Measurements from ENCODE around the gene ICAM1. TPM values are rescaled to one million over a fixed set of nuclear protein-coding genes. Genes with fewer than 3 reads are reported as not detected.

Gene ICAM1
- total RNA-seq, 1 donor from 2014 or later, result 3.3 TPM

GRCh38 chr19:10332965-10333757, 62.2 kb downstream of the ICAM1 start, which contains the start of gene RAVER1:
RAVER1 (minus strand) TSS chr19:10333529; CDS start chr19:10333507, 22 bp downstream.
- peak; percentile 98 for DNase-seq (ENCODE audit: extremely low spot score, unreplicated experiment)
- Mint-ChIP-seq H3K27me3 (no peaks in the 10 kb centered on the region), H3K9me3 (no peaks in the 10 kb centered on the region), H3K36me3 (peaks cover 4% of the 10 kb centered on the region), H3K27ac (peak within 1 kb of the TSS; percentile 88), H3K4me3 (peak within 1 kb of the TSS; percentile 97), H3K4me1 (ENCODE audit: unreplicated experiment) (peaks cover 13% of the 10 kb centered on the region)
- TF ChIP-seq CTCF (conservative IDR thresholded peaks at IDR 0.05), result peak; percentile 6

GRCh38 chr19:10333758-10334587, 63.1 kb downstream of the ICAM1 start:
- Mint-ChIP-seq H3K9me3 (no peaks in the 10 kb centered on the region), H3K27ac (peak overlapping the region; percentile 88), H3K4me3 (peak overlapping the region; percentile 97), H3K4me1 (ENCODE audit: unreplicated experiment) (peaks cover 13% of the 10 kb centered on the region), H3K27me3 (peaks cover 3% of the 10 kb centered on the region), H3K36me3 (peaks cover 4% of the 10 kb centered on the region)
- no peak for TF ChIP-seq CTCF (conservative IDR thresholded peaks at IDR 0.05)
- no peak for DNase-seq (ENCODE audit: extremely low spot score, unreplicated experiment)

GRCh38 chr19:10334588-10335351, 63.9 kb downstream of the ICAM1 start:
- Mint-ChIP-seq H3K27me3 (peaks cover 4% of the 10 kb centered on the region), H3K36me3 (peaks cover 1% of the 10 kb centered on the region), H3K9me3 (no peaks in the 10 kb centered on the region), H3K4me1 (ENCODE audit: unreplicated experiment) (peaks cover 13% of the 10 kb centered on the region), H3K4me3 (peak overlapping the region; percentile 97), H3K27ac (peak overlapping the region; percentile 88)
- no peak for TF ChIP-seq CTCF (conservative IDR thresholded peaks at IDR 0.05)
- peak; percentile 92 for DNase-seq (ENCODE audit: extremely low spot score, unreplicated experiment)

GRCh38 chr19:10335352-10335985, 64.5 kb downstream of the ICAM1 start:
- DNase-seq (ENCODE audit: extremely low spot score, unreplicated experiment), result no peak
- Mint-ChIP-seq H3K27me3 (peaks cover 4% of the 10 kb centered on the region), H3K4me1 (ENCODE audit: unreplicated experiment) (peaks cover 13% of the 10 kb centered on the region), H3K9me3 (no peaks in the 10 kb centered on the region), H3K4me3 (no peak overlapping the region), H3K27ac (no peak overlapping the region), H3K36me3 (no peaks in the 10 kb centered on the region)
- TF ChIP-seq CTCF (conservative IDR thresholded peaks at IDR 0.05), result no peak

Small RNAs within 50 kb of the gene (microRNA-seq; reads per million reads assigned to microRNA genes)
- gene MIR4322, result not detected

Other genes starting within 250 kb of the ICAM1 start
- 16.8 and 18.9 TPM in 2 replicates for gene SHFL, start 184.8 kb upstream of the ICAM1 start, total RNA-seq (ENCODE audit: low replicate concordance)
- gene ANGPTL6, start 168.4 kb upstream of the ICAM1 start, total RNA-seq (ENCODE audit: low replicate concordance), result 0.27 TPM in 1 of 2 replicates, not detected in the other
- gene PPAN, start 164.8 kb upstream of the ICAM1 start, total RNA-seq (ENCODE audit: low replicate concordance), result 59.2 and 62.4 TPM in 2 replicates
- 22.7 and 26.0 TPM in 2 replicates for gene P2RY11, start 159.4 kb upstream of the ICAM1 start, total RNA-seq (ENCODE audit: low replicate concordance)
- 179 and 215 TPM in 2 replicates for gene EIF3G, start 151.2 kb upstream of the ICAM1 start, total RNA-seq (ENCODE audit: low replicate concordance)
- gene DNMT1, start 76.2 kb upstream of the ICAM1 start, total RNA-seq (ENCODE audit: low replicate concordance), result 85.0 and 167 TPM in 2 replicates
- 8.0 and 23.3 TPM in 2 replicates for gene S1PR2, start 39.8 kb upstream of the ICAM1 start, total RNA-seq (ENCODE audit: low replicate concordance)
- gene MRPL4, start 18.9 kb upstream of the ICAM1 start, total RNA-seq (ENCODE audit: low replicate concordance), result 67.3 and 68.0 TPM in 2 replicates
- 2.8 and 5.3 TPM in 2 replicates for gene ICAM4, start 15.8 kb downstream of the ICAM1 start, total RNA-seq (ENCODE audit: low replicate concordance)
- 2.3 and 3.8 TPM in 2 replicates for gene ICAM5, start 18.8 kb downstream of the ICAM1 start, total RNA-seq (ENCODE audit: low replicate concordance)
- gene ZGLP1, start 38.7 kb downstream of the ICAM1 start, total RNA-seq (ENCODE audit: low replicate concordance), result 5.5 and 17.0 TPM in 2 replicates
- 18.8 and 23.3 TPM in 2 replicates for gene FDX2, start 44.9 kb downstream of the ICAM1 start, total RNA-seq (ENCODE audit: low replicate concordance)
- gene RAVER1, start 62.4 kb downstream of the ICAM1 start, total RNA-seq (ENCODE audit: low replicate concordance), result 42.5 and 48.4 TPM in 2 replicates
- gene ICAM3, start 68.5 kb downstream of the ICAM1 start, total RNA-seq (ENCODE audit: low replicate concordance), result 5.8 and 8.2 TPM in 2 replicates
- gene TYK2, start 109.5 kb downstream of the ICAM1 start, total RNA-seq (ENCODE audit: low replicate concordance), result 96.6 and 131 TPM in 2 replicates
- 125 and 126 TPM in 2 replicates for gene CDC37, start 132.4 kb downstream of the ICAM1 start, total RNA-seq (ENCODE audit: low replicate concordance)
- 0.90 and 1.6 TPM in 2 replicates for gene PDE4A, start 149.4 kb downstream of the ICAM1 start, total RNA-seq (ENCODE audit: low replicate concordance)
- 49.7 and 71.2 TPM in 2 replicates for gene KEAP1, start 232.2 kb downstream of the ICAM1 start, total RNA-seq (ENCODE audit: low replicate concordance)
- gene S1PR5, start 246.3 kb downstream of the ICAM1 start, total RNA-seq (ENCODE audit: low replicate concordance), result 0.21 and 1.1 TPM in 2 replicates

Data from type B pancreatic cell (in vitro differentiated cells).